H1 (cell line): Measurements from ENCODE around the gene PRAMEF5. TPM values are rescaled to one million over a fixed set of nuclear protein-coding genes. Genes with fewer than 3 reads are reported as not detected.
"Not testable (repeated sequence)": the region's sequence is repeated elsewhere in the genome, so short reads cannot be mapped to it uniquely, and the experiment has no call there.

Experiments used
- CTCF ChIA-PET: fragments of 300-600 bp; sonication (Branson Sonifier 250); formaldehyde crosslinking; loops from one replicate; lab custom pipeline; 2021; ENCODE audit not compliant: partially characterized antibody; lab: Charles Lee
- POLR2A ChIA-PET: fragments of 300-600 bp; sonication (Branson Sonifier 250); formaldehyde crosslinking; loops from one replicate; lab custom pipeline; 2021; ENCODE audit warnings: inconsistent platforms; ENCODE audit not compliant: partially characterized antibody; lab: Charles Lee
- DNase-seq, 2 experiments: peaks; one replicate each; pipeline versions ENCODE4 v3.0.0 to v3.0.0-alpha.2; 2010 to 2022; ENCODE audit warnings: low spot score in 2 of 2, low read depth in 1 of 2, mixed read lengths in 1 of 2
- FAIRE-seq: peaks from 2 replicates; lab custom pipeline; 2011; peaks lifted over from hg19 to GRCh38; lab: Jason Lieb, UNC
- H2AFZ ChIP-seq: 2 replicates; pipeline ENCODE4 v1.8.1; 2012; ENCODE audit warnings: low read length, inconsistent platforms
- H2AK5ac ChIP-seq: 2 replicates; pipeline ENCODE4 v1.6.1; 2013; ENCODE audit warnings: low read depth, low read length
- H2BK120ac ChIP-seq: replicated peaks from 2 replicates; pipeline ENCODE3; 2013; ENCODE audit warnings: low read depth, low read length, inconsistent platforms
- H2BK12ac ChIP-seq: 2 replicates; pipeline ENCODE4 v1.6.1; 2013; ENCODE audit warnings: low read depth, low read length
- H2BK15ac ChIP-seq: 2 replicates; pipeline ENCODE4 v1.6.1; 2013; ENCODE audit warnings: low read length
- H2BK20ac ChIP-seq: 2 replicates; pipeline ENCODE4 v1.6.1; 2013; ENCODE audit warnings: low read length
- H2BK5ac ChIP-seq: 2 replicates; pipeline ENCODE4 v1.6.1; 2013; ENCODE audit warnings: low read depth, low read length
- H3K14ac ChIP-seq: 2 replicates; pipeline ENCODE4 v1.6.1; 2013; ENCODE audit warnings: inconsistent platforms; ENCODE audit not compliant: insufficient read length
- H3K18ac ChIP-seq: 2 replicates; pipeline ENCODE4 v1.6.1; 2013; ENCODE audit warnings: low read length; ENCODE audit errors: extremely low read depth
- H3K23ac ChIP-seq: 2 replicates; pipeline ENCODE4 v1.6.1; 2013; ENCODE audit warnings: inconsistent platforms; ENCODE audit not compliant: insufficient read length
- H3K23me2 ChIP-seq: 2 replicates; pipeline ENCODE4 v1.6.1; 2013; ENCODE audit warnings: low read depth, low read length
- H3K27ac ChIP-seq: 2 replicates; pipeline ENCODE4 v1.6.1; 2011; ENCODE audit warnings: low read depth, low read length, inconsistent platforms
- H3K27me3 ChIP-seq, 4 experiments: replicated peaks in 1 of 4; 1 replicate in 1 of 4; 2 replicates in 3 of 4; pipeline versions ENCODE4 v1.6.1 to v1.8.1; 2011 to 2013; ENCODE audit warnings: low read length in 3 of 4, mild to moderate bottlenecking in 3 of 4, inconsistent platforms in 2 of 4, mixed read lengths in 2 of 4, moderate library complexity in 1 of 4; ENCODE audit not compliant: control insufficient read depth in 3 of 4, insufficient read depth in 3 of 4; ENCODE audit errors: extremely low read depth in 1 of 4
- H3K36me3 ChIP-seq, 4 experiments: 2 replicates each; pipeline versions ENCODE4 v1.6.1 to v1.8.1; 2011 to 2013; ENCODE audit warnings: mild to moderate bottlenecking in 4 of 4, low read length in 3 of 4, moderate library complexity in 2 of 4, control low read depth in 1 of 4, inconsistent platforms in 1 of 4; ENCODE audit not compliant: insufficient read depth in 4 of 4, control insufficient read depth in 2 of 4
- H3K4ac ChIP-seq: replicated peaks from 2 replicates; pipeline ENCODE3; 2013; ENCODE audit warnings: low read length, low read depth, mixed read lengths, inconsistent platforms; ENCODE audit not compliant: insufficient read length
- H3K4me1 ChIP-seq, 4 experiments: replicated peaks in 1 of 4; 1 replicate in 1 of 4; 2 replicates in 3 of 4; pipeline versions ENCODE4 v1.6.1 to v1.8.1; 2011 to 2013; ENCODE audit warnings: low read length in 3 of 4, inconsistent platforms in 2 of 4, mixed read lengths in 1 of 4; ENCODE audit not compliant: insufficient read depth in 4 of 4, control insufficient read depth in 3 of 4
- H3K4me2 ChIP-seq, 2 experiments: 2 replicates each; pipeline versions ENCODE4 v1.6.1 to v1.8.1; 2011 to 2013; ENCODE audit warnings: low read depth in 2 of 2, low read length in 2 of 2, control low read depth in 1 of 2, inconsistent platforms in 1 of 2, mild to moderate bottlenecking in 1 of 2; ENCODE audit not compliant: insufficient read depth in 1 of 2
- H3K4me3 ChIP-seq, 4 experiments: fragments of 200-600, 300-600 bp in 1 of 4; sonication (generic), shearing (Covaris generic), sonication (Bioruptor Twin) in 1 of 4; 2 replicates each; pipeline versions ENCODE4 v1.5.1 to v1.8.1; 2011 to 2016; ENCODE audit warnings: low read length in 4 of 4, low read depth in 3 of 4, control low read depth in 2 of 4, inconsistent platforms in 2 of 4, mild to moderate bottlenecking in 2 of 4, mixed read lengths in 1 of 4, moderate library complexity in 1 of 4; ENCODE audit not compliant: insufficient read depth in 2 of 4; ENCODE audit errors: extremely low read depth in 1 of 4
- H3K56ac ChIP-seq: replicated peaks from 2 replicates; pipeline ENCODE3; 2013; ENCODE audit warnings: low read depth, mild to moderate bottlenecking, mixed read lengths, low read length, inconsistent platforms; ENCODE audit not compliant: insufficient read length
- H3K79me1 ChIP-seq: 2 replicates; pipeline ENCODE4 v1.6.1; 2013; ENCODE audit warnings: low read depth, low read length, control low read depth
- H3K79me2 ChIP-seq, 2 experiments: 2 replicates each; pipeline versions ENCODE4 v1.6.1 to v1.8.1; 2012 to 2013; ENCODE audit warnings: low read length in 2 of 2, mild to moderate bottlenecking in 2 of 2, inconsistent platforms in 1 of 2; ENCODE audit not compliant: insufficient read depth in 2 of 2, control insufficient read depth in 1 of 2
- H3K9ac ChIP-seq, 4 experiments: replicated peaks in 1 of 4; 1 replicate in 1 of 4; 2 replicates in 3 of 4; pipeline versions ENCODE4 v1.6.1 to v1.8.1; 2011 to 2013; ENCODE audit warnings: low read depth in 3 of 4, low read length in 3 of 4, control low read depth in 2 of 4, mild to moderate bottlenecking in 2 of 4, moderate library complexity in 2 of 4, inconsistent platforms in 1 of 4; ENCODE audit errors: extremely low read depth in 1 of 4
- H3K9me3 ChIP-seq, 2 experiments: 2 replicates each; pipeline versions ENCODE4 v1.6.1 to v1.8.1; 2012 to 2013; ENCODE audit warnings: mild to moderate bottlenecking in 2 of 2, moderate library complexity in 2 of 2, control low read depth in 1 of 2, inconsistent platforms in 1 of 2, low read depth in 1 of 2, low read length in 1 of 2, mixed read lengths in 1 of 2; ENCODE audit not compliant: insufficient read depth in 2 of 2
- H4K20me1 ChIP-seq, 2 experiments: replicated peaks in 1 of 2; 2 replicates each; pipeline versions ENCODE3 to v1.8.1; 2011 to 2013; ENCODE audit warnings: inconsistent platforms in 2 of 2, low read length in 2 of 2, mild to moderate bottlenecking in 1 of 2; ENCODE audit not compliant: insufficient read depth in 2 of 2, control insufficient read depth in 1 of 2
- H4K5ac ChIP-seq: 2 replicates; pipeline ENCODE4 v1.6.1; 2013; ENCODE audit warnings: low read length, low read depth, mixed read lengths, inconsistent platforms; ENCODE audit not compliant: insufficient read length
- H4K8ac ChIP-seq: 2 replicates; pipeline ENCODE4 v1.8.0; 2013; ENCODE audit warnings: mild to moderate bottlenecking, moderate library complexity, low read length, inconsistent platforms; ENCODE audit not compliant: insufficient read depth; ENCODE audit errors: extremely low read depth
- H4K91ac ChIP-seq: replicated peaks from 2 replicates; pipeline ENCODE3; 2013; ENCODE audit warnings: low read length, mixed read lengths, inconsistent platforms; ENCODE audit not compliant: insufficient read length
- WGBS, 2 experiments: shearing (Covaris generic) in 1 of 2; methylation state at CpG; one replicate each; pipeline versions ENCODE4 v1.1.6 to v1.1.7; 2013 to 2015; ENCODE audit warnings: low lambda C conversion rate in 2 of 2, mixed read lengths in 2 of 2, inconsistent platforms in 1 of 2, low coverage in 1 of 2, missing lambda C conversion rate in 1 of 2; ENCODE audit not compliant: insufficient replicate concordance in 2 of 2, insufficient coverage in 1 of 2, insufficient read length in 1 of 2; ENCODE audit errors: extremely low coverage in 1 of 2, missing lambda C conversion rate in 1 of 2; 5-methylcytosine and 5-hydroxymethylcytosine counted together
- polyA plus RNA-seq, 7 experiments: library from polyadenylated mRNA; depleted of rRNA in 3 of 7; stranded (reverse) in 5 of 7; unstranded in 2 of 7; fragments of >200 nt in 5 of 7; fragments of 200-250 nt in 2 of 7; gene quantifications; 1 replicate in 5 of 7; 2 replicates in 1 of 7; 4 replicates in 1 of 7; pipeline versions ENCODE4 v1.2.1 to v1.2.3, GENCODE V29; 2011 to 2013; ENCODE audit warnings: missing spikeins in 2 of 7, mixed read lengths in 2 of 7
- total RNA-seq: library from RNA; stranded (reverse); fragmentation: NEBNext Ultra II Directional; extraction: Animal tissue kit (Norgen Biotek cat#: 25700); gene quantifications from 2 replicates; pipeline ENCODE4 v1.2.1, GENCODE V29; 2021

The PRAMEF5 gene
- total and polyA plus RNA-seq, 2 of the 8 experiments (the other 6 are each of a cell fraction or from before 2014, with no cell fraction given): not detected

DNA sequence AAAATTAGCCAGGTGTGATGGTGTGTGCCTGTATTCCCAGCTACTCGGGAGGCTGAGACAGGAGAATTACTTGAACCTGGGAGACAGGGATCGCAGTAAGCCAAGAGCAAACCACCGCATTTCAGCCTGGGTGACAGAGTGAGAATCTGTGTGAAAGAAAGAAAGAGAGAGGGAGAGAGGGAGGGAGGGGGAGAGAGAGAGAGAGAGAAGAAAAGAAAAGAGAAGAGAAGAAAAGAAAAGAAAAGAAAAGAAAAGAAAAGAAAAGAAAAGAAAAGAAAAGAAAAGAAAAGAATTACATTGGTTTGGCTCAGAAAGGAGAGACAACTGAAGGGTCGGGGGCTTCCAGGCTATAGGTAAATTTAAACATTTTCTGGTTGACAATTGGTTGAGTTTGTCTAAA lies 14.4 kb upstream of the PRAMEF5 start:
- H3K79me1 ChIP-seq, H3K36me3 ChIP-seq, H2AK5ac ChIP-seq, H3K23me2 ChIP-seq, H3K79me2 ChIP-seq, H4K20me1 ChIP-seq, H2BK5ac ChIP-seq, H3K18ac ChIP-seq, H3K4me1 ChIP-seq, H2BK15ac ChIP-seq, FAIRE-seq, DNase-seq, H3K56ac ChIP-seq, H3K4me3 ChIP-seq, H3K4me2 ChIP-seq, H2BK120ac ChIP-seq, H3K4ac ChIP-seq, CTCF ChIA-PET, H3K27ac ChIP-seq, H3K14ac ChIP-seq, H2BK12ac ChIP-seq, H2BK20ac ChIP-seq, H4K8ac ChIP-seq, H3K23ac ChIP-seq, H4K5ac ChIP-seq, POLR2A ChIA-PET, H4K91ac ChIP-seq, H3K9ac ChIP-seq, H2AFZ ChIP-seq, H3K27me3 ChIP-seq: not testable (repeated sequence)
- WGBS, 2 experiments: 78% methylated on average over 3 of the region's 4 CpGs; no CpG with 5 or more reads in 1 of the 2 experiments
- H3K9me3 ChIP-seq: peaks cover 45 to 70% of the 10 kb centered on the region in 2 experiments

DNA sequence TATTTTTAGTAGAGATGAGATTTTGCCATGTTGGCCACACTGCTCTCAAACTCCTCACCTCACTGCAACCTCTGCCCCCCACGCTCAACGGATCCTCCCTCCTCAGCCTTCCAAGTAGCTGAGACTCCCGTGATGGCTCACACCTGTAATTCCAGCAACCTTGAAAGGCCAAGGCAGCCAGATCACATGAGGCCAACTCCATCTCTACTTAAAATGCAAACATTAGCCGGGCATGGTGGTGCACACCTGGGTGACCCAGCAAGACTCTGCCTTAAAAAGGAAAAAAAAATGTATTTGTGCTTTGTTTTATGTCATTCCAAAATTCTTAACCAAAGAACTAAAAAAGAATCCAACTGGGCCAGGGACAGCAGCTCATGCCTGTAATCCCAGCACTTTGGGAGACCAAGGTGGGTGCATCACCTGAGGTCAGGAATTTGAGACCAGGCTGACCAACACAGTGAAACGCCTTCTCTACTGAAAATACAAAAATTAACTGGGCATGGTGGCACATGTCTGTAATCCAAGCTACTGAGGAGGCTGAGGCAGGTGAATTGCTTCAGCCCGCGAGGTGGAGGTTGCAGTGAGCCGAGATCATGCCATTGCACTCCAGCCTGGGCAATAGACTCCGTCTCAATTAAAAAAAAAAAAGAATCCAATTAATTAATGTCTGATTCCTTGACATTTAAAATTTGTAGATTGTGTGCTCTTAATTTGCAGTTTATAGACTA lies 10.3 kb upstream of the PRAMEF5 start:
- DNase-seq, H3K18ac ChIP-seq, H3K4ac ChIP-seq, H2AFZ ChIP-seq, H2BK120ac ChIP-seq, CTCF ChIA-PET, H3K9ac ChIP-seq, H3K27ac ChIP-seq, H2BK20ac ChIP-seq, H3K4me3 ChIP-seq, H3K23me2 ChIP-seq, H3K27me3 ChIP-seq, H3K4me1 ChIP-seq, FAIRE-seq, H2BK5ac ChIP-seq, H3K23ac ChIP-seq, H4K8ac ChIP-seq, H3K79me2 ChIP-seq, H2BK15ac ChIP-seq, H3K36me3 ChIP-seq, H3K4me2 ChIP-seq, H4K20me1 ChIP-seq, POLR2A ChIA-PET, H4K91ac ChIP-seq, H4K5ac ChIP-seq, H3K79me1 ChIP-seq, H3K56ac ChIP-seq, H2BK12ac ChIP-seq, H2AK5ac ChIP-seq, H3K14ac ChIP-seq: not testable (repeated sequence)
- 78% methylated on average over 9 of the region's 9 CpGs; no CpG with 5 or more reads in 1 of the 2 experiments for WGBS, 2 experiments
- peaks cover 58 to 65% of the 10 kb centered on the region in 2 experiments for H3K9me3 ChIP-seq
